ENCODE results near the gene SEMA5B. TPM values are rescaled to one million over a fixed set of nuclear protein-coding genes. Genes with fewer than 3 reads are reported as not detected.

SEMA5B gene
- polyA plus RNA-seq, 1 donor from 2014 or later = 7.0 TPM

DNA sequence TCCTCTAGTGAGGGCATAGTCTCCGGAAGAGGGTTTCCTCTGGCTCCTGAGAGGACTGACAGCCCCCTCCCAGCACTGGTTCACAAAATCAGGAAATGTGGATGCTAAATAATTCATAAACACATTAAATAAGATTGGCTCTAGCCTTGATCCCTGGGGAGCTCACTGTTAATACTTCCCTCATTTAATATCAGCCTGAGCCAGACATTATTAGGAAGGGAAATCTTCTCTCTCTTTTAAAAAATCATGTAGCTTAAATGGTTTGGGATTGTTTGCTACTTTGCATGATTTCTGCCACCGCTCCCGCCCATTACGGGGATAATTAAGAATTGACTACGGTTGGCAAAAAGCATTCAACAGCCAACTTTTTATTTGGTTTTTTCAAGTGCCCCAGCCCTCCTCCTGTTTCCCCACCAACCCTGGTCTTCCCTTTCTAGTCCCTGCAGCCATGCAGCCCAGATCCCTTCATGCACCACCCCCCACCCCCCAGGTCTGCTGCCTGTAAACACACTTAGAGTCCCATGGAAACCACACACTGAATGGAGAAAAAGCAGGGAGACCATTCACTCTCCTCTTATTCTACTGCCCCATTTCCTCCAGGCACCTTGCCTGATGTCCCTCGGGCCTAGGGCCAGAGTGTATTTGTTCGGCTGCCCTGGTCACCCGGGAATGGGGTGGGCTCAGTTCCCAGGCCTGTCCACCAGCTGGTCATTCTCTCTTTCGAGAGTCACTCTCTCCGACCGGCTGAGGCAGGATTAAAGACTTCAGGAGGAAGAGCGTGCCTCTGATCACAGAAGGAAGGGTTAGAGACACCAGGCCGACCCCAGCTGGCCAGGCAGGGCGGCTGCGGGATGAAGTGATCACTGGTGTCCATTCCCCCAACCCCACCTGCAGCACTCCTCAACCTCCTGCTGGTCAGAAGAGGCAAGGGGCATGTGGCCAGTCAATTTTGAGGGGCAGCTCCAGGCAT lies 45.1 kb downstream of the SEMA5B start:
- Histone ChIP-seq H3K27me3 (ENCODE audit: insufficient read depth, low read depth, low read length) (no peaks in the 10 kb centered on the region), H4K20me1 (ENCODE audit: insufficient read depth) (no peaks in the 10 kb centered on the region), H3K36me3 (ENCODE audit: insufficient read depth, low read length) (no peaks in the 10 kb centered on the region), H2AFZ (ENCODE audit: low read depth, low read length) (no peak overlapping the region), H3K4me2 (ENCODE audit: low read length) (no peak overlapping the region), H3F3A (ENCODE audit: insufficient read depth, low read length, poor library complexity, severe bottlenecking) (no peaks in the 10 kb centered on the region), H3K9me3 (ENCODE audit: low read length) (no peaks in the 10 kb centered on the region), H3K27ac (ENCODE audit: low read length) (no peak overlapping the region), H3K9me2 (ENCODE audit: insufficient read depth, low read length) (no peaks in the 10 kb centered on the region), H3K79me2 (replicated peaks; ENCODE audit: insufficient read depth, low read length) (no peaks in the 10 kb centered on the region), H3K9ac (ENCODE audit: low read length) (no peak overlapping the region), H3K4me3 (ENCODE audit: low read length) (no peak overlapping the region)
- TF ChIP-seq TAF1 (IDR thresholded peaks at IDR 0.05; ENCODE audit: low read depth) = no peak

DNA sequence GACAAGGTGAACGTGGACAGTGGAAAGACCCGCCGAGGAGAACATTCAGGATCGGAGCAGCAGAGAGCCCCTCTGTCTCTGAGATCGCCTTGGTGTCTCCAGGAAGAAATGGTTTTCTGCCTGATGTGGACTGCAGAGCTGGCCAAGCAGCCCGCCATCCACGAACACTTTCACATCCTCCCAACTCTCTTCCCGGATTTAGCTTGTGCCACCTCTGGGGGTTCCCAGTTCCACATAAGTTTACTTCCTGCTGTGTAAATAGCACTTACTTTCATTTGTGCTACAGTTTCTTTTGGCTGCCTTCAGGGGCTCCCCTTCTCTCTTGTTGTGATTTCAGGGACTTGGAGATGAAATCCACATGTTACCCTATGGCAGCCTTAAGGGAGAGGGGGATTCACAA lies 48.4 kb downstream of the SEMA5B start:
- Histone ChIP-seq H3K4me2 (ENCODE audit: low read length) (no peak overlapping the region), H2AFZ (ENCODE audit: low read depth, low read length) (no peak overlapping the region), H3K27ac (ENCODE audit: low read length) (no peak overlapping the region), H3K9me2 (ENCODE audit: insufficient read depth, low read length) (no peaks in the 10 kb centered on the region), H3K9me3 (ENCODE audit: low read length) (no peaks in the 10 kb centered on the region), H3K9ac (ENCODE audit: low read length) (no peak overlapping the region), H3K79me2 (replicated peaks; ENCODE audit: insufficient read depth, low read length) (no peaks in the 10 kb centered on the region), H3K4me3 (ENCODE audit: low read length) (no peak overlapping the region), H3K27me3 (ENCODE audit: insufficient read depth, low read depth, low read length) (no peaks in the 10 kb centered on the region), H4K20me1 (ENCODE audit: insufficient read depth) (no peaks in the 10 kb centered on the region), H3F3A (ENCODE audit: insufficient read depth, low read length, poor library complexity, severe bottlenecking) (no peaks in the 10 kb centered on the region), H3K36me3 (ENCODE audit: insufficient read depth, low read length) (no peaks in the 10 kb centered on the region)
- TF ChIP-seq SMC3 (conservative IDR thresholded peaks at IDR 0.05; ENCODE audit: poor library complexity) (no peak), MXI1 (conservative IDR thresholded peaks at IDR 0.05; ENCODE audit: poor library complexity, severe bottlenecking) (no peak), EZH2 (IDR thresholded peaks at IDR 0.05; ENCODE audit: borderline replicate concordance, insufficient read depth, low read length, poor library complexity, severe bottlenecking) (no peak), RAD21 (conservative IDR thresholded peaks at IDR 0.05) (no peak)
- TF ChIP-seq, protein P1, sequence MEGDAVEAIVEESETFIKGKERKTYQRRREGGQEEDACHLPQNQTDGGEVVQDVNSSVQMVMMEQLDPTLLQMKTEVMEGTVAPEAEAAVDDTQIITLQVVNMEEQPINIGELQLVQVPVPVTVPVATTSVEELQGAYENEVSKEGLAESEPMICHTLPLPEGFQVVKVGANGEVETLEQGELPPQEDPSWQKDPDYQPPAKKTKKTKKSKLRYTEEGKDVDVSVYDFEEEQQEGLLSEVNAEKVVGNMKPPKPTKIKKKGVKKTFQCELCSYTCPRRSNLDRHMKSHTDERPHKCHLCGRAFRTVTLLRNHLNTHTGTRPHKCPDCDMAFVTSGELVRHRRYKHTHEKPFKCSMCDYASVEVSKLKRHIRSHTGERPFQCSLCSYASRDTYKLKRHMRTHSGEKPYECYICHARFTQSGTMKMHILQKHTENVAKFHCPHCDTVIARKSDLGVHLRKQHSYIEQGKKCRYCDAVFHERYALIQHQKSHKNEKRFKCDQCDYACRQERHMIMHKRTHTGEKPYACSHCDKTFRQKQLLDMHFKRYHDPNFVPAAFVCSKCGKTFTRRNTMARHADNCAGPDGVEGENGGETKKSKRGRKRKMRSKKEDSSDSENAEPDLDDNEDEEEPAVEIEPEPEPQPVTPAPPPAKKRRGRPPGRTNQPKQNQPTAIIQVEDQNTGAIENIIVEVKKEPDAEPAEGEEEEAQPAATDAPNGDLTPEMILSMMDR (IDR thresholded peaks at IDR 0.05; ENCODE audit: poor library complexity, severe bottlenecking) = no peak

DNA sequence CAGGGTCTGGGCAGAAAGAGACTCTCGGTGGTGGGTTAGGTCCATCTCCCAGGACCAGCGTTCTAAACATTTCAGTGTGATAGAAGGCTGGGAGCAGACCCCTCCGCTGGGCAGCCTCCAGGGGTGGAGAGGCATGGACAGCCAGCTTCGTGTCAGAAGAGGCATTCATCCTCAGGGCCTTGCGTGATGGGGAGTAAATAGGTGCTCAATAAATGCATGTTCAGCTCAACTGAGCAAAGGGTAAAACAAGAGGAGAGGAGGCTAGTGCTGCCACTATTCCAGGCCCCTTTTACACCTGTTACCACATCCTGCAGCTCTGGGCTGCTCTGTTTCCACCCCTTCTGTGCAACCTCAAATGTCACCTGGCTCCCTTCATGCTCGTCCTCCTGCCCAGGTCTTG lies 49.0 kb downstream of the SEMA5B start:
- no peak overlapping the region for H3K4me2 ChIP-seq (ENCODE audit: low read length)
- no peak overlapping the region for H2AFZ ChIP-seq (ENCODE audit: low read depth, low read length)
- no peaks in the 10 kb centered on the region for H3K9me3 ChIP-seq (ENCODE audit: low read length)
- no peaks in the 10 kb centered on the region for H3F3A ChIP-seq (ENCODE audit: insufficient read depth, low read length, poor library complexity, severe bottlenecking)
- H3K27me3 ChIP-seq (ENCODE audit: insufficient read depth, low read depth, low read length) = no peaks in the 10 kb centered on the region
- no peaks in the 10 kb centered on the region for H3K79me2 ChIP-seq (replicated peaks; ENCODE audit: insufficient read depth, low read length)
- TF ChIP-seq SMC3 (conservative IDR thresholded peaks at IDR 0.05; ENCODE audit: poor library complexity) (no peak), EZH2 (IDR thresholded peaks at IDR 0.05; ENCODE audit: borderline replicate concordance, insufficient read depth, low read length, poor library complexity, severe bottlenecking) (no peak), TAF1 (IDR thresholded peaks at IDR 0.05; ENCODE audit: low read depth) (no peak), RAD21 (conservative IDR thresholded peaks at IDR 0.05) (no peak), MXI1 (conservative IDR thresholded peaks at IDR 0.05; ENCODE audit: poor library complexity, severe bottlenecking) (no peak), EP300 (conservative IDR thresholded peaks at IDR 0.05; ENCODE audit: poor library complexity, severe bottlenecking) (no peak), POLR2AphosphoS5 (IDR thresholded peaks at IDR 0.05) (no peak)
- TF ChIP-seq, protein P2, sequence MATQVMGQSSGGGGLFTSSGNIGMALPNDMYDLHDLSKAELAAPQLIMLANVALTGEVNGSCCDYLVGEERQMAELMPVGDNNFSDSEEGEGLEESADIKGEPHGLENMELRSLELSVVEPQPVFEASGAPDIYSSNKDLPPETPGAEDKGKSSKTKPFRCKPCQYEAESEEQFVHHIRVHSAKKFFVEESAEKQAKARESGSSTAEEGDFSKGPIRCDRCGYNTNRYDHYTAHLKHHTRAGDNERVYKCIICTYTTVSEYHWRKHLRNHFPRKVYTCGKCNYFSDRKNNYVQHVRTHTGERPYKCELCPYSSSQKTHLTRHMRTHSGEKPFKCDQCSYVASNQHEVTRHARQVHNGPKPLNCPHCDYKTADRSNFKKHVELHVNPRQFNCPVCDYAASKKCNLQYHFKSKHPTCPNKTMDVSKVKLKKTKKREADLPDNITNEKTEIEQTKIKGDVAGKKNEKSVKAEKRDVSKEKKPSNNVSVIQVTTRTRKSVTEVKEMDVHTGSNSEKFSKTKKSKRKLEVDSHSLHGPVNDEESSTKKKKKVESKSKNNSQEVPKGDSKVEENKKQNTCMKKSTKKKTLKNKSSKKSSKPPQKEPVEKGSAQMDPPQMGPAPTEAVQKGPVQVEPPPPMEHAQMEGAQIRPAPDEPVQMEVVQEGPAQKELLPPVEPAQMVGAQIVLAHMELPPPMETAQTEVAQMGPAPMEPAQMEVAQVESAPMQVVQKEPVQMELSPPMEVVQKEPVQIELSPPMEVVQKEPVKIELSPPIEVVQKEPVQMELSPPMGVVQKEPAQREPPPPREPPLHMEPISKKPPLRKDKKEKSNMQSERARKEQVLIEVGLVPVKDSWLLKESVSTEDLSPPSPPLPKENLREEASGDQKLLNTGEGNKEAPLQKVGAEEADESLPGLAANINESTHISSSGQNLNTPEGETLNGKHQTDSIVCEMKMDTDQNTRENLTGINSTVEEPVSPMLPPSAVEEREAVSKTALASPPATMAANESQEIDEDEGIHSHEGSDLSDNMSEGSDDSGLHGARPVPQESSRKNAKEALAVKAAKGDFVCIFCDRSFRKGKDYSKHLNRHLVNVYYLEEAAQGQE (IDR thresholded peaks at IDR 0.05; ENCODE audit: borderline replicate concordance) = no peak
- TF ChIP-seq, protein P1 (IDR thresholded peaks at IDR 0.05; ENCODE audit: poor library complexity, severe bottlenecking) = no peak
- H3K27ac ChIP-seq (ENCODE audit: low read length) = no peak overlapping the region
- no peaks in the 10 kb centered on the region for H3K9me2 ChIP-seq (ENCODE audit: insufficient read depth, low read length)
- H4K20me1 ChIP-seq (ENCODE audit: insufficient read depth) = no peaks in the 10 kb centered on the region
- no peaks in the 10 kb centered on the region for H3K36me3 ChIP-seq (ENCODE audit: insufficient read depth, low read length)
- no peak overlapping the region for H3K9ac ChIP-seq (ENCODE audit: low read length)
- H3K4me3 ChIP-seq (ENCODE audit: low read length) = no peak overlapping the region
